Natural killer cell (primary cell): ENCODE results near the gene PMM1. TPM values are rescaled to one million over a fixed set of nuclear protein-coding genes. Genes with fewer than 3 reads are reported as not detected.

Experiments
- ATAC-seq, 3 donors: fragments of 150-1000 bp in 2 of 3; fragments of 200-7000 bp in 1 of 3; cut with Tn5 transposase; 1 replicate in 1 of 3; 2 replicates in 2 of 3; pipeline ENCODE4 v1.10.0; 2021; ENCODE audit warnings: mild to moderate bottlenecking in 2 of 3, moderate library complexity in 2 of 3
- DNase-seq, 2 donors: peaks; one replicate each; pipeline versions ENCODE4 v3.0.0 to v3.0.0-alpha.2; 2013 to 2021; ENCODE audit warnings: mixed read lengths in 1 of 2
- H3K27ac ChIP-seq: one replicate; pipeline ENCODE4 v1.5.1; 2013; ENCODE audit warnings: mild to moderate bottlenecking, low read length
- H3K27me3 ChIP-seq: one replicate; pipeline ENCODE4 v1.6.1; 2013; ENCODE audit warnings: low read length; ENCODE audit not compliant: control insufficient read depth, insufficient read depth
- H3K36me3 ChIP-seq: one replicate; pipeline ENCODE4 v1.6.1; 2013; ENCODE audit warnings: low read length; ENCODE audit not compliant: control insufficient read depth, insufficient read depth
- H3K4me1 ChIP-seq: one replicate; pipeline ENCODE4 v1.6.1; 2013; ENCODE audit warnings: low read length; ENCODE audit not compliant: control insufficient read depth, insufficient read depth
- H3K4me3 ChIP-seq: one replicate; pipeline ENCODE4 v1.5.1; 2013; ENCODE audit warnings: low read length
- H3K9me3 ChIP-seq: one replicate; pipeline ENCODE4 v1.6.1; 2013; ENCODE audit warnings: low read length; ENCODE audit not compliant: control insufficient read depth, insufficient read depth
- H3K27ac Mint-ChIP-seq, 2 donors: one replicate each; pipeline ENCODE4 v1.8.0; 2022; ENCODE audit warnings: mild to moderate bottlenecking in 2 of 2, mixed read lengths in 2 of 2, moderate library complexity in 1 of 2
- H3K27me3 Mint-ChIP-seq, 2 donors: one replicate each; pipeline ENCODE4 v1.8.0; 2022; ENCODE audit warnings: low read depth in 2 of 2, mixed read lengths in 2 of 2
- H3K36me3 Mint-ChIP-seq: one replicate; pipeline ENCODE4 v1.8.0; 2022; ENCODE audit warnings: mixed read lengths
- H3K4me1 Mint-ChIP-seq, 2 donors: one replicate each; pipeline ENCODE4 v1.8.0; 2022; ENCODE audit warnings: mixed read lengths in 2 of 2
- H3K4me3 Mint-ChIP-seq: one replicate; pipeline ENCODE4 v1.8.0; 2022; ENCODE audit warnings: mild to moderate bottlenecking, moderate library complexity, mixed read lengths
- H3K9me3 Mint-ChIP-seq, 2 donors: one replicate each; pipeline ENCODE4 v1.8.0; 2022; ENCODE audit warnings: mixed read lengths in 2 of 2
- WGBS: methylation state at CpG from one replicate; pipeline ENCODE4 v1.1.7; 2013; ENCODE audit warnings: missing lambda C conversion rate; ENCODE audit not compliant: insufficient coverage; 5-methylcytosine and 5-hydroxymethylcytosine counted together
- intact Hi-C: fragments of 100-400 bp; cut with micrococcal nuclease; formaldehyde crosslinking; loops from one replicate; pipeline ENCODE4 v1.14.2; 2022
- total RNA-seq, 4 donors: library from RNA; stranded (reverse); fragments of 120-200 nt in 1 of 4; gene quantifications; one replicate each; pipeline versions ENCODE4 v1.2.3 to v1.2.4, GENCODE V29; 2013 to 2022
- TF ChIP-seq, protein P1 (sequence below): fragments of 200-600 bp; IDR thresholded peaks from one replicate; pipeline ENCODE4 v1.8.0; 2022; ENCODE audit warnings: antibody characterized with exemption

Gene PMM1
- total RNA-seq, 3 donors from 2014 or later (not counting 1 experiment from before 2014, with no cell fraction given): 13.1 to 20.4 (median 16.4) TPM

DNA sequence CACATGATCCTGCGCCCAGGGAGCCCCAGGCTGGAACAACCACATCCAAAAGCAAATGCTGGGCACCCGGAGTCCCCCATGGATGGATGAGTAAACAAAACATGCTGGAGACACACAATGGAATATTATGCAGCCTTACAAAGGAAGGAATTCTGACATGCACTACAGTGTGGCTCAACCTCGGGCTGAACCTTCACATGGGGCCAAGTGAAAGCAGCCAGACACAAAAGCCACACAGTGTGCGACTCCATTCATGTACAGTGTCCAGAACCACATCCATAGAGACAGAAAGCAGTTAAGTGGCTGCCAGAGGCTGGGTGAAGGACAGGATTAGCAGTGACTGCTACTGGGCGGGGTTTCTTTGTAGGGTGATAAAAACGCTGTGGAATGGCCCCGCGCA is 55.4 kb downstream of the PMM1 start:
- DNase-seq (no peak), ATAC-seq (no peak)
- WGBS: 93% methylated on average over 8 of the region's 8 CpGs
- intact Hi-C loops: no loop called here
- Histone ChIP-seq H3K27me3 (no peaks in the 10 kb centered on the region), H3K4me1 (peaks cover 8% of the 10 kb centered on the region), H3K4me3 (no peak overlapping the region), H3K36me3 (peaks cover 19% of the 10 kb centered on the region), H3K27ac (no peak overlapping the region), H3K9me3 (no peaks in the 10 kb centered on the region)
- H3K4me3 Mint-ChIP-seq: no peak overlapping the region
- no peaks in the 10 kb centered on the region for H3K4me1 Mint-ChIP-seq
- H3K36me3 Mint-ChIP-seq: no peaks in the 10 kb centered on the region
- H3K27ac Mint-ChIP-seq: no peak overlapping the region
- no peaks in the 10 kb centered on the region for H3K27me3 Mint-ChIP-seq
- H3K9me3 Mint-ChIP-seq: no peaks in the 10 kb centered on the region
- TF ChIP-seq, protein P1, sequence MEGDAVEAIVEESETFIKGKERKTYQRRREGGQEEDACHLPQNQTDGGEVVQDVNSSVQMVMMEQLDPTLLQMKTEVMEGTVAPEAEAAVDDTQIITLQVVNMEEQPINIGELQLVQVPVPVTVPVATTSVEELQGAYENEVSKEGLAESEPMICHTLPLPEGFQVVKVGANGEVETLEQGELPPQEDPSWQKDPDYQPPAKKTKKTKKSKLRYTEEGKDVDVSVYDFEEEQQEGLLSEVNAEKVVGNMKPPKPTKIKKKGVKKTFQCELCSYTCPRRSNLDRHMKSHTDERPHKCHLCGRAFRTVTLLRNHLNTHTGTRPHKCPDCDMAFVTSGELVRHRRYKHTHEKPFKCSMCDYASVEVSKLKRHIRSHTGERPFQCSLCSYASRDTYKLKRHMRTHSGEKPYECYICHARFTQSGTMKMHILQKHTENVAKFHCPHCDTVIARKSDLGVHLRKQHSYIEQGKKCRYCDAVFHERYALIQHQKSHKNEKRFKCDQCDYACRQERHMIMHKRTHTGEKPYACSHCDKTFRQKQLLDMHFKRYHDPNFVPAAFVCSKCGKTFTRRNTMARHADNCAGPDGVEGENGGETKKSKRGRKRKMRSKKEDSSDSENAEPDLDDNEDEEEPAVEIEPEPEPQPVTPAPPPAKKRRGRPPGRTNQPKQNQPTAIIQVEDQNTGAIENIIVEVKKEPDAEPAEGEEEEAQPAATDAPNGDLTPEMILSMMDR: no peak

DNA sequence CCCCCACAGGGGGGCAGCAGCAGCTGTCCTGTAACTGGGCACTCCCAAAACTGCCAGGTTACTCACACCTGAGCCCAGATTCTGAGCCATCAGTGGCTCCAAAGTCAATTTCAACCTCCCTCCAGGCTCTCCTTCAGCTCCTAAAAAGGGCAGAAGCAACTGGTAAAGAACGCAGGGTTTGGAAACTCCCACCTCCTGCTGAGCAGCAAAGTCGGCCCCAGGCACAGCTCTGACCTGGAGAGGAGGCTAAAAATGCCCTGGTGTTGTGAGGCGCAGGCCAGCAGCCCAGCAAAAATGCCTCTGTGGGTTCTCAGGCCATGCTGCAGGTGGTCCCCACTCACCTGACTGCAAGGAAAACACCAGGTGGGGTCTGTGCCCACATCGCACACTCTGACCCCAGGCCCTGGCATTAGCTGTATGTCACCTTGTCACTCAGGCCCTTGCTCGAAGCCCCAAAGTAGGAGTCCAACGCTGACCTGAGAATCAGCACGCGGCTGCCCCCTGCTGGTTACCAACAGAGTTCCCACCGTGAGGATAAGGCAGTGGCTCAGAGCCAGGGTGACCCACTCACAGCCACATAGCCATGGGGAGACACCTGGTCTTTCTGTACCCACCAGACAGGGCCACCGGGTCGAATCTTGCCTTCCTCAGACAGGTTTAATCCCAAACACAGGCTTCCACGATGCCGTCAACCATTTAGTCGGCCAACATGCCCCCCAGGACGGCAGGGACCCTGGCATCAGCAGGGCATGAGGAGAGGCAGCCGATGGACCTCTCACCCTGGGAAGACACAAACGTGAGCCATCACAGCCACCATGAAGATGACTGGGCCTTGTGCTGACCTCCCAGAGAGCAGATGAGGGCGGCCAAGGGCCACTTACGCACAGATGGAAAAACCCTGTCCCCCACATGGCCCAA is 56.5 kb downstream of the PMM1 start:
- peaks cover 29% of the 10 kb centered on the region for H3K36me3 ChIP-seq

DNA sequence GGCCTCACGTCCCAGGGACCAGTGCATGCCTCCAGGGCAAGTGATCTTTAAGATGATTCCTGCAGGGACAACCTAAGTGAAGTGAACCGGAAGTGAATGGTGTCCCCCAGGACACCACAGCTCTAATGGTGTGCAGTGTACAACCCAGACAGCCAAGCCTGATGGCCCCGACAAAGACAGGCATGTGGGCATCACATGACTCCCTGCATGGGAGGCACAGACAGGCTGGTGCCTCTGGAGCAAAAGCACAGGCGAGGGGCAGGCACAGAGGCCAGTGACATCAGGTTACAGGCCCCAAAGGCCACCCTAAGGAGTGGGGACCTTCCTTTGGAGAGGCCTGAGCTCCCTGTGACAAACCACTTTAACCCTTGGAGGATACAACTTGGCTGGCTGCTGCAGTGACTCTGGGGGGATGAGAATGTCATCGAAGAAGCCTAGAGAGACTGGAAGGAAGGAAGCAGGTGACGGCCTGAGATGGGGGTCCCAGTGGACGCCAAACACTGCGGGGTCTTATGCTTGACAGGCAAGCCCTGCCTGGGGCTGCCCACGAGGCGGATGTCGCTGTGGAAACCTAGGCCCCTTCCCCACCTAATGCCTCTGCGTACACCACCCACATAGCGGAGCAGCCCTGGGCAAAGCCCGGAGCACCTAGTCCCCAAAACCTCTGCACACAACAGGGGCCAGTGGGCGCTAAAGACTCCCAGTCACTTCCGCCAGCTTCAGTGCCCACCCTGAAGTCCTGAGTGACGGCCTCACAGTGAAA is 57.7 kb downstream of the PMM1 start:
- Mint-ChIP-seq H3K9me3 (no peaks in the 10 kb centered on the region), H3K27ac (no peak overlapping the region), H3K36me3 (no peaks in the 10 kb centered on the region), H3K4me1 (no peaks in the 10 kb centered on the region), H3K4me3 (no peak overlapping the region), H3K27me3 (no peaks in the 10 kb centered on the region)
- intact Hi-C loops: no loop called here
- DNase-seq (no peak), ATAC-seq (no peak)
- Histone ChIP-seq H3K4me3 (no peak overlapping the region), H3K9me3 (no peaks in the 10 kb centered on the region), H3K27ac (no peak overlapping the region), H3K4me1 (peaks cover 8% of the 10 kb centered on the region), H3K27me3 (no peaks in the 10 kb centered on the region), H3K36me3 (peaks cover 41% of the 10 kb centered on the region)
- WGBS: 95% methylated on average over 17 of the region's 17 CpGs
- TF ChIP-seq, protein P1: no peak

More for the DNA sequence above, 56.5 kb downstream of the PMM1 start:
- Mint-ChIP-seq H3K36me3 (no peaks in the 10 kb centered on the region), H3K4me1 (no peaks in the 10 kb centered on the region), H3K9me3 (no peaks in the 10 kb centered on the region), H3K27me3 (no peaks in the 10 kb centered on the region), H3K4me3 (no peak overlapping the region), H3K27ac (no peak overlapping the region)
- peak; percentile 71 to 89 (median 81) for ATAC-seq
- TF ChIP-seq, protein P1: peak; percentile 68
- Histone ChIP-seq H3K9me3 (no peaks in the 10 kb centered on the region), H3K4me3 (no peak overlapping the region), H3K4me1 (peaks cover 8% of the 10 kb centered on the region), H3K27me3 (no peaks in the 10 kb centered on the region), H3K27ac (no peak overlapping the region)
- peak; percentile 59 to 81 for DNase-seq
- 70% methylated on average over 19 of the region's 19 CpGs for WGBS
- intact Hi-C loops: loop anchor here (1.0 kb wide), 1 partner anchor 130 kb away; no protein-coding TSS in a partner anchor
